Stimulated activated CD4-positive, alpha-beta T cell treated with anti-CD3 and anti-CD28 coated beads, Interleukin-1b, Interleukin-23, amount 100 ng/mL, for 24 hours (primary cell): ENCODE measurements around the gene SLC26A1.
"Not testable (repeated sequence)": the region's sequence is repeated elsewhere in the genome, so short reads cannot be mapped to it uniquely, and the experiment has no call there.

Experiments used
- DNase-seq, 4 experiments: peaks; one replicate each; pipeline ENCODE4 v3.0.0-alpha.2; 2020; ENCODE audit warnings: low read depth in 4 of 4, low spot score in 1 of 4

The SLC26A1 gene

DNA sequence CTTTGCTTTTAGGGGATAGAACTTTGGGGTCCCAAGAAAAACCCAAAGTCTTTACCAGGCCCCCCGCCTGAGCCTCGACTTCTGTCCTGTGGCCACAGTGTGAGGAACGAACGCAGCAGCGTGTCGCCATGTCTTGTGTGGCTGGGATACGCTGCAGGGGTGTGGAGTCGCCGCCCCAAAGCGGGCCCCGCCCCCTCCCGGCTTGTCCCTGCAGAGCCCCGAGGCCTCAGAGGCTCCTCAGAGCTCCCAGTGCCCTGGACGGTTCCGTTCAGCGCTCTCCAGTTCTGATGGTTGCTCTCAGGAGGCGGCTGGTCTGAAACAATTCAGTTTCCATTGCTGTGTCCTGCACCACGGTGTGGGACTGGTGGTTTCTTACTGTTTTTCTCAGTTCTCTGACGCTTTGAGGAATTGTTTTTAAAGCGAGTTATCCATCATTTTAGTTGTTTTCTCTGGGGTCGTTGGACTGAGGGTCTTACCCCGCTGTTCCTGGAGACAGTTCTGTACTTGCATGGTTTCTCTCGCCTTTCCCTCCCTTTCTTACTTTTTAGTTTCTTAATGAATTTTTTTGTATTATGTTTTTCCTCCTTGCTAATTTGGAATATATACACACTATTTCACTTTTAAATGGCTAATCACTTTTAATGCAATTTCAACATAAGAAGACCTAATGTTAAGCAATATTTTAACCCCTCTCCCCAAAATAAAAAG is 7.9 kb downstream of the SLC26A1 start:
- peak; percentile 42 to 73 (median 64) for DNase-seq

DNA sequence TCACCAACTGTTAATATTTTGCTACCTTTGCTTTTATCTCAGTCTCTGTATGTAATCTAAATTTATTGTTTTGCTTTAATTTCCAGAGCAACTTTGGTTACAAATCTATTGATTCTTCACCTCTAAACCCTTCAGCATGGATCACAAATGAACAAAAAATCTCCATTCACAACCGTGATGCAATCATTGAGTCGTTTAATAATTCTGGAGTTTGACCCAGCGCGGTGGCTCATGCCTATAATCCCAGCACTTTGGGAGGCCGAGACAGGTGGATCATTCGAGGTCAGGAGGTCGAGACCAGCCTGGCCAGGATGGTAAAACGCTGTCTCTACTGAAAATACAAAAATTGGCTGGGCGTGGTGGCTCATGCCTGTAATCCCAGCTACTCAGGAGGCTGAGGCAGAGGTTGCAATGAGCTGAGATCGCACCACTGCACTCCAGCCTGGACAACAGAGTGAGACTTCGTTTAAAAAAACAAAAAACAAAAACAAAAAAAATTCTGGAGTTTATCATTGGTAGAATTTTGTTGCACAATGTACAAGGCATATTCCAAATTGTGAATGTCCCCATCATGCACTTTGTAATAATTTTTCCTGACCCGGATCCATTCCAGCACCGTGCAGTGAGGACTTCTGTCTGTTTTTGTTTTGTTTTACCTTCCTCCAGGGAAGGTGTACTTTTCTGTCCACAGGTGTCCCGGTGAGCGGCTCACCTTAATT is 8.7 kb downstream of the SLC26A1 start:
- DNase-seq, result no peak

DNA sequence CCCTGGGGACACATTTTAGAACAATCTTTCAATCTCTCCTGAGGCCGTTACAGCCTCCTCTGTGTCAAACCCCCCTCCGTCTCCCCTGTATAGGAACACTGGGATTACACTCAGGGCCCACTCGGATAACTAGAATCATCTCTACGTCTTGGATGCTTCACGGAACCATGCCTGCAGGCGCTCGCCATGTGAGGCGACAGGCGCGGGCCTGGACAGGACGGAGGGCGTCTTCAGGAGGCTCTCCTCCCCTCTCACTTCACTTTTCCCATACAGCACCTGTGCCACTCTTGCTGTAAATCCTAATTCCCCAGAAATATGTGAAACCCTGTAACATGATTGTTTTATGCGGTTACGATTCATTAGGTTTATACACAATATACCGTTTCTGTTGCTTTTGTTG is 10.4 kb downstream of the SLC26A1 start:
- DNase-seq, result no peak

DNA sequence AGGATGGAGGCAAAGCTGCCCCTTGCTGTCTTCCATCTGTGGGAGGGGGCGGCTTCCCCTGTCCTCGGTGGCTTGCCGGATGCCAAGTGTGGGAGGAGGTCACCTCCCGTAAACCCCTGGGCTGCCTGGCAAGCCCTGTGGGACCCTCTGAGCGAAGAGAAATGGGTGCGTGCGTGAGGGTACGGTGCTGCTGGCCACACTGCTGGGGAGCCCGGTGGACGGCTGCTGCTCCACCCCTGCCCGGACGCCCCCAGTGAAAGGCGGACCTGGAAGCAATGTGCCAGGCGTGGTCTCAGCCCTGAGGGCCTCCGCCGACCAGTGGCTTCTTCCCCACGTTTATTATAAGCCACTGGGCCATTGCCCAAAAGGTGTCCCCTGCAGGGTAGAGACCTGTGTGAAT is 10.9 kb downstream of the SLC26A1 start:
- DNase-seq, result no peak

DNA sequence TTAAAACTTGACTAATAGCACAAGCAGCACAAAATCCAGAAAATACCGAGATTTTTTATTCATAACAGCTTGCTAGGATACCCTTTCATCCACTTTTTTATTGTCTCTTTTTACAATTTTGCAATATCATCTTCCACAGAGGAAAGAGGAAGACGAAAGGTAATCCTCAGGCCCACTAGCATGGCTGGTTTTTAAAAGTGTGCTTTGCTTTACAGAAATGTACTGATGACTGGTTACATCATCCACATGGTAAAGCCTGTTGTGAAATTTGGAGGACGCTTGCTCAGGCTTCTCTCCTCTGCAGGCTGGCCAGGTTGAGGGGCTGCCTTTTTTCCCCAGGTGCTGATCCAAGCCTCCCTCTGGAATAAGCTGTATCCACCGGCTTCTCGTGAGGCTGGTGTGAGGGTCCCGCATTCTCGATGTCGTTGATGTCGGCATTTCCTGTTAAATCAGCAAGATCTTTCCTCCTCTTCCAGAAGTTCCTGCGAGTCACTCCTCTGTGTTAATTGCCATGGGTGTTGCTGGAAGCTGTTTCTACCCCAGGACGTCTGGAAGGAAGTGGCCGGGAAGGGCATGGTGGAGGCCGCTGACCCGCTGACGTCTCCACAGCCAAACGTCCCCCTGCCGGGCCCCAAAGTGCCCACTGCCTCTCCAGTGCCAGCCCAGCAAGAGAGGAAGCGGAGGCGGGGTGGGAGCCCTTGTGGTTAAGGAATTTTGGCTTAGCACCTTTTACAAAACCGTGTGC is 14.1 kb downstream of the SLC26A1 start:
- DNase-seq, result no peak

DNA sequence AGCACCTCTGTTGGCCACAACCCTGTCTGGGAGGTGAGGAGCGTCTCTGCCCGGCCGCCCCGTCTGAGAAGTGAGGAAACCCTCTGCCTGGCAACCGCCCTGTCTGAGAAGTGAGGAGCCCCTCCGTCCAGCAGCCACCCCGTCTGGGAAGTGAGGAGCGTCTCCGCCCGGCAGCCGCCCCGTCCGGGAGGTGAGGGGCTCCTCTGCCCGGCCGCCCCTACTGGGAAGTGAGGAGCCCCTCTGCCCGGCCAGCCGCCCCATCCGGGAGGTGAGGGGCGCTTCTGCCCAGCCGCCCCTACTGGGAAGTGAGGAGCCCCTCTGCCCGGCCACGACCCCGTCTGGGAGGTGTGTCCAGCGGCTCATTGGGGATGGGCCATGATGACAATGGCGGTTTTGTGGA is 17.2 kb downstream of the SLC26A1 start:
- not testable (repeated sequence) for DNase-seq

DNA sequence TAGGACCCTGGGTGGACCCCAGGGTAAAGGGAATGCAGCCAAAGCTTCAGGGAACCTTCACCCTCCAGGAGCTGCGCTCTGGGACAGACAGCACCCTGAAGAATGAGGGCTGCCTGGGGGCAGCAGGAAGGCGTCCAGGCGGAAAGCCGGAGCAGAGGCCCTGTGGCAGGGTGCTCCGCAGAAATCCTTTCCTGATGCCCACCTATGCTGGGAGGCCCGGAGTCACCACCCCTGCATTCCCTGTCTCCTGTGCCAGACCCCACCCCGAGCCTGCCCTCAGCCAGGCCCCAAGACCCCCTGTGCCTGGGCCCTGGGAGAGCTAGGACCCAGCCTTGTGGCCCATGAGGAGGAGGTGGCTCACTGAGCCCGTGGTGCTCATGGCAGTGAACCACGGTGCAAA is 18.5 kb downstream of the SLC26A1 start:
- no peak for DNase-seq

DNA sequence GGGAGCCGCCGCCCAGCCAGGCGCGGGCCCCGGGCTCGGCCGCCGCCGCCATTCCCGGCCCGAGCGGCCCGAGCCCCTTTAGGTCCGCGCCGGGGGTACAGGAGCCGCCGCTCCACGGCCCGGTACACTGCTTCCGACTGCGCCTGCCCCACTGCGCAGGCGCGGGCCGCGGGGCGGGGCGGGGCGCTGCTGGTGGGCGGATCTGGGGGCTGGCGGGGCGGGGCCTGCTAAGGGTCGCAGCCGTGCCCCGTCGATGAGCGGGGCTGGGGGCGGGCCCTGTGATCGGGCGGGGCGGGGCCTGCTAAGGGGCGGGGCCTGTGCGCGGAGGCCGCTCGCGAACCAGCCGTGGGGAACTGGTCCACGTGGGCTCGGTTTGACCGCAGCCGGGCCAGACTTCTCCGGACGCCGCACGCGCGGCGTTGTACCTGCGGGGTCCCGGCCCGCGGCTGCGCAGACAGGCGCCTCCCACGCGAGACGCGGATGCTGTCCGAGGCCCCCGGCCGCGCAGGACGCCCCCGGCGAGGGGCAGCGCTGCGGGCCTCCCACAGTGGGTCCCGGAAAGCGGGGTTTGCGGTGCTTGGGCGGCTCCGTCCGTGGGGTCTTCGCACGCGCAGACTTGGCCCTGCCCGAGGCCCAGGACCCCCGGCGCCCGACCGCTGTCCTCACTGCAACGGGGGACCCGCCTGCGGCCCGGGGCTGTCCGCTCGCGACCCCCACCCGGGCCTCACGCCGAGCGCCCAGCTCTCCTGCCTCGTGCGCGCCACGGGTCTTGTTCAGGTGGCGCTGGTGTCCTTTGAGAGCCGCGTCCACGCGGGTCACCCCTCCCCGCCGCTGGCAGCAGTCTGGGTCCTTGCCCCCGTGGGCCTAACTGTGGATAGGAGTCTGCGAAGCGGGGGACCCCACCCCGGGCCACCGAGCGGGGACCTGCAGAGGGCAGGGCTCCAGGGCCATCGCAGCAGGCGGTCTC is 19.5 kb downstream of the SLC26A1 start, which contains the start of gene DGKQ:
Gene DGKQ (minus strand): TSS at position 139 of the 967 bp plus-strand sequence. CDS start 87 bp downstream, at position 52.
- DNase-seq, result peak; percentile 64 to 87 (median 78)

DNA sequence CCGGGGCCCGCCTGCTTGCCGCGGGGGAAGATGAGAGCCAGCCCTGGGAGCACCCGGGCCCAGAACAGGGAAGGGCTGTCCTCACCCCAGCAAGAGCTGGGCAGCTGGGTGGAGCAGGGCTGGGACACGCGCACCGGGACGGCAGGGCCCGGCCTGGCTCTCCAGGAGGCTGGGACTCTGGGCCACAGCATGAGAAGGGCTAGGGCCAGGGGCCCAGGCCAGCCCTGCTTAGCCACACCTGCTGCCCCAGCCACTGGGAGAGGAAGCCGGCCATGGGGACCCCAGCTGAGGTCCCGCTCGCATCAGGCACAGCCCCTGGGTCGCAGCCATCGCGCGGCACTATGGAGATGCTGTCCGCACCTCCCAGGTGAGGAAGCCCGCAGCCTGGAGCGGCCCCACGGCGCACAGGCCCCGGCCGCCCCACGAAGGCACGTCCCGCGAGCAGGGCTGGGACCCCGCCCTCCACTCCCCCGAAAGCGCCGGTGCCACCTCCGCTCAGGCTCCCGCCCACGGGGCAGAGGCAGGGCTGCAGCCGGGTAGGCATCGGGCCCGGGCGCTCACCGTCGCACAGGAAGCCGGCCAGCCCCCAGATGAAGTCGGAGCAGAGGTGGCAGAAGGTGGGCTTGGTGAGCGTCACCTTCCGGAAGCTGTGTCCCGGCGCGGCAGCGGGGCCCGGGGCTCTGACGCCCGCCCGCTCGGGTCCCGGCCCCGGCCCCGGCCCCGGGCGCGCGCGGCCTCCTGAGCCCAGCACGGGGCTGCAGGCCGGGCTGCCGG is 20.4 kb downstream of the SLC26A1 start:
- DNase-seq, result peak; percentile 17 to 48 (median 30)

DNA sequence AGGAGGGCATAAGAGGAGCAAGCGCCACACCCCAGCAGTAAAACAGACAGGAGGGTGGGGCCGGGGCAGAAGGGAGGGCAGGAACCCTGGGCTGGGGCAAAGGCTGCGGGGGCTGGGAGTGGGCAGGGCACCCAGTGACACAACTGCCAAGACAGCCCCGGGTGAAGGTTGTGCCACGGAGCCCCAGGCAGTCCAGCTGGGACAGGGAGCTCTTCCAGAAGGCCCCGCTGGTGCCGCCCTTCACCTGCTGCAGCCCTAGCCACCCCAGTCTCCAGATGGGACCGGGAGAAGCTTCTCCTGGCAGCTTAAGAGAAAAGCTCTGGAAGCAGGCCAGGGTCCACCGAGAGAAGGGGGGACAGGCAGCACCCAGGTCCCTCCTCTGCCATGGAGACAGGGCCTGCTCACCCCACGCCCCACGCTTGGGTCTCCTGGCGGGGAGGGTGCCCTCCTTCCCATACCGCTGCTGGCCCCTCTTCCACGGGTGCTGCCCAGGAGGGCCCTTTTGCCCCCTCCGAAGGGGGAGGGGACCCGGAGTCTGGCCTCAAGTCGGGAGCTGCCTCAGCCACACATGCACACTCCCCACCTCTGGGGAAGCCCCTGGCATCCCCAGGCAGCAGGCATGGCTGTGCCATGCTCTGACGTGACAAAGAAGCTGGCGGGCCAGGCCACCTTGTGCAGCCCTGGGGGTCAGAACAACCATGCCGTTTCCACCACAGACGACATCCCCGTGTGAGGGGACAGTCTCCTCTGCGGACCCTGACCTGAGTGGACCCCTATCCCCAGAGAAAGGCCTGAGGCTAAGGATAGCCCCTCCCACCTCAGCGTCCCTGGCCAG is 21.3 kb downstream of the SLC26A1 start:
- DNase-seq, result no peak

DNA sequence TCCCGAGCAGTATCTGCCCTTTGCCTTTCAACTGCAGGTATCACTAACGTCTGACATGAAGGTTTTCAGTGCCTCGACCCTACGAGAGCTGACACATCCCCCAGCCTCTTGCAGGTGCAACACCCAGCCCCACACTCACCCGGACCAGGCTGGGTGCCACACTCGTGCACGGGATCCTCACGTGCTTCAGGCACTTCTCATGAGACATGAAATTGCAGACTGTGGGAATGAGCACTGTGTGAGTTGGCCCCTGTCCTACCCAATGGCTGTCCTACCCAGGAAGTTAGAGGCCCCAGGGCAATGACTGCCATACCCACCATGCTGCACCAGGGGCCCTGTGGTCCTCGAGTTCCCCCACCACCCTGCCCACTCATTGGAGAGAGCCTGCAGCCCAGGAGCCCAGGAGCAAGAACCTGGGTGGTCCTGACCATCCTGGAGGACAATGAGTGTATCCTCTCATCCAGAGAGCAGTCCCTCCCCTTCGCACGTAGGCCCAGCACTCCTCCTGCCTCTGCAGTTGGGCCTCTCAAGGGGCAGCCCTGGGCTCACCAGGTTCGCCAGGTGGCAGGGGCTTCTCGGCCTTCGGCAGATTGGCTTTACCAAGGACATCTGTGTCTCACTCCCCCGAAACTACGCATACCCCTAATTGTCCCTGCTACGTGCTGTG is 22.2 kb downstream of the SLC26A1 start:
- no peak for DNase-seq

DNA sequence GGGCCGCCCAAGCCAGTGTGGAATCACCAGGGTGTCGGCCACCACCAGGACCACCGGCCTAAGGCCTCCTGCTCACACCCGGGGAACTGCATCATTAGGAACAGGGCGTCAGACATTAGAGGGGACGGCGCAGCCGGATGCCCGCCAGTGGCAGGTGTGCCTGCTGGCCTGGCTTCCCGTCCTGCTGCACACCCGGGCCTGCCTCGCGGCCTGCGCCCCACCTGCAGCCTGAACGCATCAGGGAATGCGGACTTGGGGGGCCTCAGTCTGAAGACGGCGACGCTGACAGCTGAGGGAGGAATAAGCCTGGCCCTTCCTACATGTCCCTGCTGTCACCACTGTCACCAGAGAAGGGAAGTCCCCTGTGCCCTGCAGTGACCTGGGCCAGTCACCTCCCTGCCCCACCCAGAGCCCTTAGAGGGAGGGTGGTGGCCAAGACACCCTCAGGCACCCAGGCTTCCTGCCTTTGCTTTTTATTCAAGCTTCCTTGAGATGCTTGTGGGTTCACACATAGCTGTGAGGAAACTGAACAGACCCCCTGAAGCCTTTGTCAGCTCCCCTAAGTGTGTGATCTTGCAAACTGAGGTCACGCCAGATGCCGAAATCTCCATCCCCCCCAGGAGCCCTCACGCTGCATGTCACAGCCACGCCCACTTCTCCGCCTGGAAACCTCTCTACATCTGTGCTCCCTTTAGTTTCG is 23.0 kb downstream of the SLC26A1 start:
- no peak for DNase-seq

DNA sequence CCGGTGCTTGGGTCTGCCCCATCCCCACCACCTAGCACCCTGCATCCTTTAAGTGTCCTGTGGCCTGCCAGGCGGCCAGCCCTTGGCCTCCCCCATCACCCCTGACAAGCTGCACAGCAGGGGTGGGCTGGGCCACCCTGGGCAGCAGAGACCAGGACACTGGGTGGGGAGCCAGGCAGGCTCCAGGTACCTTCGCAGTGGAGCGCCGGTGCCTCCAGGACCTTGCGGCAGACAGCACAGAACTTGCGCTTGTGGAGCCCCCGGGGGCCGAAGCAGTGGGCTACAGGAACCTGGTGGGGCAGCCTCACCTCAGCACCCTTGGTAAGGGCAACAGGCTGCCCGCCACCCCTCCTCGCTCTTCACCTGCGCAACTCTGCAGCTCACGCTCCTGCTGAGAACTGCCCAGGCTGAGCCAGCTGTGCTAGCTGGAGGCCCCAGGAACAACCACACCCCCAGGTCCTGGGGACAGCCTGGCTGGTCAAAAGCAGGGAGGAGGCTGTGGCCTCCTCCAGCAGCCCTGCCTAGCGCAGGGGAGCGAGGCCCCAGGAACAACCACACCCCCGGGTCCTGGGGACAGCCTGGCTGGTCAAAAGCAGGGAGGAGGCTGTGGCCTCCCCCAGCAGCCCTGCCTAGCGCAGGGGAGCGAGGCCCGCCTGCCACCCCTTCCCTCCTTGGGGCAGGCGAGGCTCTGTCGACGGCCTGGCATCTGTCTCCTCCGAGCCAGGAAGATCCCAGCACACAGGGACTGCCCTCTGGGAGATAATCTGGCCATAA is 24.4 kb downstream of the SLC26A1 start:
- DNase-seq, result no peak

DNA sequence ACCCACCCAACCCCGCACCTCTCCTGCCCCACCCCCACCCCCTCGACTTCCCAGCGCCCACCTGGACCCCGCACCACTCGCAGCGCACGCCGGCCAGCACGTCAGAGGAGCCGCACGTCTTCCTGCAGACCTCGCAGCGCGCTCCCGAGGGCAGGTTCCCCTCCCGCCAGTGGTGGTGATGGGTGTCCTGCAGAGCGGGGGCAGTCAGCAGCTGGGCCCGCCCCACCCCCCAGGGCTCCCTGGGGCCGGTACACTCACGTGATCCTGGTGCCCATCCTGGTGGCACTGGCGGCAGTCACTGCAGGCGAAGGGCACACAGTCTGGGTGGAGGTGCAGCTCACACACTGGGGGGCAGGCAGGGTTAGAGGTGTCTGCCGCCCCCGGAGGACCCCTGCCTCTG is 25.0 kb downstream of the SLC26A1 start:
- no peak for DNase-seq

DNA sequence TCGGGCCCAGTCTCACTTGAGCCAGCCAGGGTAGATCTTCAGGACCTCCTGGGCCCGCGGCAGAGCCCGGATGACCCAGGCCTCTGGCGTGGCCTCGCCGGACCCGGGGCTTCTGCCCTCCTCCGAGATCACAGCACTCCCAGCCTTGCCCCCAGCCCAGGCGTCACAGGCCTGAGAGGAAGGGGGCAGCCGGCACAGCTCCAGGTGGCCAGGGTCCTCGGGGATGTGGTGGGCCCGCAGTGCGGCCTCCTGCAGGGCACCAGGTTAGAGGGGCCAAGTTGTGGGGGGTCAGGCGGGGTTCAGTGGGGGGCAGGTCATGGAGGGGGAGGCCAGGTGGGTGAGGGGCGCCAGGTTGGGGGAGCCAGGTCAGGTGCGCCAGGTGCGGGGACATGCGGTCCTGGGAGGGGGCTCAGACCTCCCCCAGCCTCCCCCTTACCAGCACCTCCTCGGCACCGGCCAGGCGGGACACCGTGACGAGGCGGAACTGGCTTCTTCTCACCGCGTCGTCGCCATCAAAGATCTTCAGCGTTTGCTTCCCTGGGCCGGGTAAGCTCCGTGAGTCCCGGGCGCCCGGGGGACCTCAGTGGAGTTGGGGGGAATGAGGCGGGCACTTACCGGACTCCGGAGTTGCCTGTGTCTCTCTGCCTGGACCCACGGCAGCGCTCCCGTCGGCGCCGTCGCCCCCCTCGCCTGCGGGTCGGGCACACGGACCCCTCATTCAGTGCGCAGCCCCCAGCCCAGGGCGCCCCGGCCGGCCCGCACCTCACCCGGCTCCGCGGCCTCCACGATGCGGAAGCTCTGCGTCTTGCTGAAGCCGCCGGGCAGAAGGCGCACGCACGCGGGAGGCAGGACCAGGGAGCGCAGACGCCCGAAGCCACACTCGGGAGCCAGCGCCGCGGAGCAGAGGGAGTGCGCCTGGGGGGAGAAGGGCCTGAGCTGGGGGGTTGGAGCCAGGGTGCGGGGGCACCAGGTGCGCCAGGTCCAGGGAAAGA is 25.8 kb downstream of the SLC26A1 start:
- DNase-seq, result no peak
